ENCODE results near the gene LRCH2.
"Not testable (repeated sequence)": the region's sequence is repeated elsewhere in the genome, so short reads cannot be mapped to it uniquely, and the experiment has no call there.

The LRCH2 gene, protein sequence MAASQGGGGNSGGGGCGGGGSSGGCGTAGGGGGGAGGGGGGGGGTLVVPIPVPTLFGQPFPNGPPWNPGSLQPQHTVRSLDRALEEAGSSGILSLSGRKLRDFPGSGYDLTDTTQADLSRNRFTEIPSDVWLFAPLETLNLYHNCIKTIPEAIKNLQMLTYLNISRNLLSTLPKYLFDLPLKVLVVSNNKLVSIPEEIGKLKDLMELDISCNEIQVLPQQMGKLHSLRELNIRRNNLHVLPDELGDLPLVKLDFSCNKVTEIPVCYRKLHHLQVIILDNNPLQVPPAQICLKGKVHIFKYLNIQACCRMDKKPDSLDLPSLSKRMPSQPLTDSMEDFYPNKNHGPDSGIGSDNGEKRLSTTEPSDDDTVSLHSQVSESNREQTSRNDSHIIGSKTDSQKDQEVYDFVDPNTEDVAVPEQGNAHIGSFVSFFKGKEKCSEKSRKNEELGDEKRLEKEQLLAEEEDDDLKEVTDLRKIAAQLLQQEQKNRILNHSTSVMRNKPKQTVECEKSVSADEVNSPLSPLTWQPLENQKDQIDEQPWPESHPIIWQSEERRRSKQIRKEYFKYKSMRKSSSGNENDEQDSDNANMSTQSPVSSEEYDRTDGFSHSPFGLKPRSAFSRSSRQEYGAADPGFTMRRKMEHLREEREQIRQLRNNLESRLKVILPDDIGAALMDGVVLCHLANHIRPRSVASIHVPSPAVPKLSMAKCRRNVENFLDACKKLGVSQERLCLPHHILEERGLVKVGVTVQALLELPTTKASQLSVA

DNA sequence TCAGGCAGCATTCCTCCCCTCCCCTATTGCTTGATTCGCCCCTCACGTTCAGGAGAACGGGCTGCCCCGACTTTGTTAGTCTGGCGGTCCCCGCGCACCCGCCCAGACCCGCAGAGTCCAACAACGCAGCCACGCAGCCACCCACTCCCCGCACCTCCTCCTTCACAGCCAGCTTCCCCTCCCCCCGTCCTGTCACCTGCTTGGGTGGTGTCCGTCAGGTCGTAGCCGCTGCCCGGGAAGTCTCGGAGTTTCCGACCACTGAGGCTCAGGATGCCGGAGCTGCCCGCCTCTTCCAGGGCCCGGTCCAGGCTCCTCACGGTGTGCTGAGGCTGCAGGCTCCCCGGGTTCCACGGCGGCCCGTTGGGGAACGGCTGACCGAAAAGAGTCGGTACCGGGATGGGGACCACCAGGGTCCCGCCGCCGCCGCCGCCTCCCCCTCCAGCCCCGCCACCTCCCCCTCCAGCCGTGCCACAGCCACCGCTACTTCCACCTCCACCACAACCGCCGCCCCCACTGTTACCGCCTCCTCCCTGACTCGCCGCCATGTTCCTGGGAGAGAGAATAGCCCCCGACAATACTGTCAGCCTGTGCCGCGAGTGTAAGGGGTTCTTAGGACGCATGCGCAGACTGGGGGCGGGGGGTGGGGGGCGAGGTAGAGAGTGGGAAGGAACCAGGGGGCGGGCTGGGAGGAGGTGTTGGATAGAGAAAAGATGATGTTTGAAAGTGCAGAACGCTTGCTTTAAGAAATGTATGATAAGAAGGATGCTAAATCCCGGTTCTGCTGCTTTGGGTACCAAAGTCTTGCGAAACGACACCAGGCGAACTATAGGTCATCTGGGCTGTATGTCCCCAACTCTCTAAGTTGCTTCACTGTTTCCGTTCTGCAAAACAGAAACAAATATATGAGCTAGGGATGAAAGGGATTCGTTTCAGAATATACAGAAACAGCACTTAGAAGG lies at the start of gene LRCH2:
TSS of gene LRCH2 (minus strand) at position 600 of the 959 bp plus-strand sequence. CDS start at position 545, 55 bp downstream.
- DNase-seq, result no peak

GRCh38 chrX:115269051-115269683 lies 35.3 kb upstream of the LRCH2 start:
- DNase-seq, result no peak

DNA sequence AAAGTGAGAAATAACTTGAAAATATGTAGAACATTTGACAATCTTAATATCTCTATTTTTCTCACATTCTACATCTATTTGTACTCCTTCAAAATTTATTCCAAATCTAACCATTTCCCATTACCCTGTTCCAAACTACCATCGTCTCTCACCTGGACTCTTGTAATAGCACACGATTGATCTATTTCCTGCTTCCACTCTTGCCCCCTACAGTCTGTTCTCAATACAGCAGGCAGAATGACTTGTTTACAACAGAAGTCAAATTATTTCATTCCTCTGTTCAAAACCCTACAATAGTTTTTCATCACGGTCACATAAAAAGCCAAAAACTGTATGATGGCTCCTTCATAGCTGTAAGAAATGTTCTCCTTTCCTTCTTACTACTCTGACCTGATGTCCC lies 34.5 kb upstream of the LRCH2 start:
- DNase-seq, result no peak

DNA sequence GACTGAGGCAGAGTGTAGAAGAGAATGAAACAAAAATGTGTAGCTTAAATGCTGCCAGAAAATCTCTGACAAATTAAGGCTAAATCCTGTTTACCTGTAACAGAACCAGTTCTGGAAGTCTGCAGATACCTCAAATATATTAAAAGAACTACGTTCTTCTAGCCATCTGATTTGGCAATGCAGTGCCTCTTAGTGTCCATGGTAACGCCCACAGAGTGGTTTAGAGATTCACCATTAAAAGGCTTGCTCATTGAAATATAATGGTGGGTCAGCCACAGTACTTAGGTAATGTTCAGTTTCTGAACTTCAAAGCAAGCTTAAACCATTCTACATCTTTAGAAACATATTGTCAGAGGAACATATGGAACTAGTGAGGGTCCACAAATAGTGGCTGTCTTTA lies 32.4 kb upstream of the LRCH2 start:
- DNase-seq, result no peak

DNA sequence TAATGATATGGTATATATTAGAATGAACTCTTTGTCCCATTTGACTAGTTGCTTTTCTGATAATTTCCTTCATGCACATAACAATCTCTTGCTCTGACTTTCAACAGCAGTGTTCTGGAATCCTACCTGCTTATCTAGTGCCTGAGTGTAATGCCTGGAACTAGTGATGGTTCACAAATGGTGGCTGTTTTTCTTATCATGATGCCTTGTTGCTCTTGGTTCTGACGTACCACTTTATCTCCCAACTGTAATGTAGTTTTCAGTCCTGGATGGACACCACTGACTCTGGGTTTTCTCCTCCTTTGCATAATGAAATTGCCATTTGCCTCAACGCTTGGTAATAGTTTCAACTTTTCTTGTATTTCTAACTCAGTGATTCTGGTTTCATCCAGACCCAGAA lies 30.1 kb upstream of the LRCH2 start:
- DNase-seq, result no peak

- no peak for DNase-seq
Measured at GRCh38 chrX:115261148-115261547, 27.3 kb upstream of the LRCH2 start.

GRCh38 chrX:115260330-115260729 lies 26.4 kb upstream of the LRCH2 start:
- no peak for DNase-seq

- DNase-seq, result no peak
Measured at GRCh38 chrX:115259238-115259875, 25.5 kb upstream of the LRCH2 start.

GRCh38 chrX:115257711-115258110 lies 23.8 kb upstream of the LRCH2 start:
- DNase-seq, result no peak

DNA sequence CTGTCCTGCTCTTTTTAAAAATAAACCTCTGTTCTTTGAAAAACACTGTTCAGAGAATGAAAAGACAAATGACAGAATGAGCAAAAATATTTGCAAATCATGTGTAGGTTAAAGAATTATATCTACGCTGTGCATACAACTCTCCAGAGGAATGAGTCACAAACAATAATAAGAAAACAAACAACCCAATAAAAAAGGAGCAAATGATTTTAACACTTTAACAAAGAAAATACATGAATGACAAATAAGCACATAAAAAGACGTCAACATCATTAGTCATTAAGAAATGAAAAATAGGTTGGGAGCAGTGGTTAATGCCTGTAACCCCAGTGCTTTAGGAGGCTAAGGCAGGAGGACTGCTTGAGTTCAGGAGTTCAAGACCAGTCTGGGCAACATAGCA lies 21.1 kb upstream of the LRCH2 start:
- DNase-seq, result no peak

GRCh38 chrX:115251458-115252233 lies 17.8 kb upstream of the LRCH2 start:
- no peak for DNase-seq

DNA sequence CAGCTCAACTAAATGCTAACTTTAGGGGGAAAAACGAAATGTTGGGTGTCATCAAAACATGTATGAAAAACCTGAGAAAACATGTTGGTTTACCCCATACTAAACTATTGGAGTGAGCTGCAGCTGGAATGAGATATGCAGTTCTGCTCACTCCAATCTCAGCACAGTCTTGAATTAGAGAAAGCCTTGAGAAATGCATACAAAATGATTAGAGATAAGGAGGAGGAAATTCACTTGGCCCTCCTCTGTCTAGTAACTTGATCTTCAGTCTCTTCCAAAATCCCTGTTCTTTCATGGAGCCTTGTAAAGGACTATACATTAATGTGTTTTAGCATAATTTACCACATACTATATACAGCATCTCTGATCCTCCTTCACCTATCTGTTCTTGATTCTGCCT lies 3.2 kb upstream of the LRCH2 start:
- DNase-seq, result no peak

DNA sequence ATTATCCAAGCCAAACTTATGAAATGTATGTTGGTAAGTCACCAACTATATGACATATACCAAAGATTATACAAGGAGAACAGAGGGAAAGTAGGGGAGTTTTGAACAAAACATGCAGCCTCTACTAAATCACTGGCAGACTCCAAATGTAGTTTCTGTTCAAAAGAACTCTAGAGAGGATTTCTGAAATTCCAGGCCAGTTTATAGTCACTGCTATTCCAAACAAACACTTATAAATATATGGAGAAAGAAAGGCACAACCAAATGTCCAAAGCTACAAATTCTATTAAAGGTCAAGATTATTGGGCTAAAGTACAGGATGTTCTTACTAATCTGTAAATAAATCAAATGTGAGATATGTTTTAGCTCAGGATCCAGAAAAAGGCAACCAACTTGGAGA lies 2.7 kb upstream of the LRCH2 start:
- DNase-seq, result no peak

DNA sequence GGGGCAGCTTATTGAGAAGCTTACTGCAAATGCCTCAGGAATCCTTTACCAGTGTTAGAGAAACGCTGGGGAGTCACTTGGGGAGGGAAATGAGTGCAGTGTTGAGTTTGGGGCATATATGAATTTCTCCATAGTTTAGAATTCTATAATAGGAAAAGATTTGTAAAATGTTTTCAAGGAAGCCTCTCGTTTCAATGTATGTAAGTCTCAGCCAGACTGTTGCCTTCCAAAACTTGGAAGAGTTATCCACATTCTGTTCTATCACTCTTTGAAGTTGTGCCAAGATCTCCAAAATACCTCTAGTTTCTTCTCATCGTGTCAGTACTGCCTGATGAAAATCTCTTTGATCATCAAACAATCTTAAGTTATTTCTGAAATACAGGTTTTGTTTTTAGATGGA lies 565 bp upstream of the LRCH2 start:
- no peak for DNase-seq

- no peak for DNase-seq
Measured at GRCh38 chrX:115232933-115233496, 881 bp downstream of the LRCH2 start.

DNA sequence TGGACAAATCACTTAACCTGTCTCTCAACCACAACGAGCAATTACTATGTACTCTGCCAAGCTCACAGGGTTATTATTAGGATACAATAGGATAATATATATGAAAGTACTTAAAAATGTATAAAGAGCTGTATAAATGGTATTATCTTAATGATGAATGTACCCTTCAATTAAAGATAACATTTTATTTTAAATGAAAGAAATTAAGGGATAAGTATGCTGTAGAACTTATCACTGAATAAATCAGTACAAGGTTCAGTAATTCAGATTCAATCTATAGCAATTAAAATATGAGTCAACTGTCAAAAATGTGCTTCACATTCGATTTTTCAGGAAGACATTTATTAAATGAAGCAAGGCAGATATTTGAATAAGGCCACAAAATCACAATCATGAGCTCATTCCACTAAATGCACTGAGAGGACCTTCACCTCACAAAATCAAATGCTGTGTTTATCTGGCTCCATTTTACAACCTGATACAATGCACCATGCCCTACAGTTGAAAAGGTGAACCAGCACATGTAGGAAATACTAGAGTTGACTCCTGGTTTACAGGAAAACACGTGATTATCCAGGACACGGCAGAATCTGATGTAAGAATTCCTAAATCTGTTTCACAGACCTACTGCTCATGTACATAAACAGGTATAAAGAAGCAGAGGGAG lies 4.4 kb downstream of the LRCH2 start:
- DNase-seq, result no peak

GRCh38 chrX:115226929-115227328 lies 7.0 kb downstream of the LRCH2 start:
- no peak for DNase-seq

DNA sequence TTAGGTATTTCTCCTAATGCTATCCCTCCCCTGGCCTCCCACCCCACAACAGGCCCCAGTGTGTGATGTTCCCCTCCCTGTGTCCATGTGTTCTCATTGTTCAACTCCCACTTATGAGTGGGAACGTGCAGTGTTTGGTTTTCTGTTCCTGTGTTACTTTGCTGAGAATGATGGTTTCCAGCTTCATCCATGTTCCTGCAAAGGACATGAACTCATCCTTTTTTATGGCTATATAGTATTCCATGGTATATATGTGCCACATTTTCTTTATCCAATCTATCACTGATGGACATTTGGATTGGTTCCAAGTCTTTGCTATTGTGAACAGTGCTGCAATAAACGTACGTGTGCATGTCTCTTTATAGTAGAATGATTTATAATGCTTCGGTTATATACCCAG lies 16.6 kb downstream of the LRCH2 start:
- not testable (repeated sequence) for DNase-seq

- DNase-seq, result no peak
Measured at GRCh38 chrX:115214605-115215004, 19.3 kb downstream of the LRCH2 start.

GRCh38 chrX:115214151-115214550 lies 19.7 kb downstream of the LRCH2 start:
- no peak for DNase-seq
